Astrocyte (in vitro differentiated cells and primary cell): ENCODE results near the gene NRP1.

Source experiments
- EZH2 ChIP-seq: IDR thresholded peaks from 2 replicates; pipeline ENCODE4 v1.6.1; 2012; ENCODE audit warnings: mild to moderate bottlenecking, low read length, inconsistent platforms; ENCODE audit not compliant: insufficient read depth
- TF ChIP-seq, protein P1 (sequence below): IDR thresholded peaks from 2 replicates; pipeline ENCODE4 v1.5.1; 2011; ENCODE audit warnings: low read depth, mild to moderate bottlenecking, inconsistent platforms, low read length, moderate library complexity; ENCODE audit not compliant: insufficient read depth

DNA sequence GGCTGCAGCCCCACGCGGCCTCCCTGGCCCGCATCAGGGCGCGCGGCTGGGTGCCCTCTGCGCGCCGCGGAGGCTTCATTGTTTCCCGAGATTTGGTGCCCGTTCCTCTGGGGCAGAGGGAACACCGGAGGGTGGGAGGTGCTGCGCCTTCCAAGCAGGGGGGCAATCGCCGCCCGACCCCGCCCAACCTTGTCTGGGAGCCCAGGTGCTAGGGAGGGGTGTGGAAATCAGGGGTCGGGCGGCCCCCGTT lies 1.0 kb upstream of the NRP1 start:
- TF ChIP-seq, protein P1, sequence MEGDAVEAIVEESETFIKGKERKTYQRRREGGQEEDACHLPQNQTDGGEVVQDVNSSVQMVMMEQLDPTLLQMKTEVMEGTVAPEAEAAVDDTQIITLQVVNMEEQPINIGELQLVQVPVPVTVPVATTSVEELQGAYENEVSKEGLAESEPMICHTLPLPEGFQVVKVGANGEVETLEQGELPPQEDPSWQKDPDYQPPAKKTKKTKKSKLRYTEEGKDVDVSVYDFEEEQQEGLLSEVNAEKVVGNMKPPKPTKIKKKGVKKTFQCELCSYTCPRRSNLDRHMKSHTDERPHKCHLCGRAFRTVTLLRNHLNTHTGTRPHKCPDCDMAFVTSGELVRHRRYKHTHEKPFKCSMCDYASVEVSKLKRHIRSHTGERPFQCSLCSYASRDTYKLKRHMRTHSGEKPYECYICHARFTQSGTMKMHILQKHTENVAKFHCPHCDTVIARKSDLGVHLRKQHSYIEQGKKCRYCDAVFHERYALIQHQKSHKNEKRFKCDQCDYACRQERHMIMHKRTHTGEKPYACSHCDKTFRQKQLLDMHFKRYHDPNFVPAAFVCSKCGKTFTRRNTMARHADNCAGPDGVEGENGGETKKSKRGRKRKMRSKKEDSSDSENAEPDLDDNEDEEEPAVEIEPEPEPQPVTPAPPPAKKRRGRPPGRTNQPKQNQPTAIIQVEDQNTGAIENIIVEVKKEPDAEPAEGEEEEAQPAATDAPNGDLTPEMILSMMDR, result no peak
- no peak for TF ChIP-seq EZH2
